Stimulated activated CD4-positive, alpha-beta T cell treated with anti-CD3 and anti-CD28 coated beads, TNF-alpha, amount 100 ng/mL, for 24 hours (primary cell): ENCODE measurements around the gene C1orf35.

Source experiments
- DNase-seq, 3 experiments: peaks; one replicate each; pipeline ENCODE4 v3.0.0-alpha.2; 2020; ENCODE audit warnings: low read depth in 3 of 3

C1orf35 gene

GRCh38 chr1:228102791-228103620, at the start of gene C1orf35:
C1orf35 (minus strand) TSS chr1:228103325; CDS start chr1:228103227, 98 bp downstream.
- DNase-seq, result peak; percentile 87 to 95 (median 94)

- no peak for DNase-seq
These were observed 49.8 kb upstream of the C1orf35 start for GRCh38 chr1:228152918-228153258.

- DNase-seq, result no peak
These were observed 49.2 kb upstream of the C1orf35 start for GRCh38 chr1:228152097-228152917.

GRCh38 chr1:228151180-228151925, 48.2 kb upstream of the C1orf35 start:
- DNase-seq, result no peak

GRCh38 chr1:228150461-228151179, 47.5 kb upstream of the C1orf35 start:
- no peak for DNase-seq

GRCh38 chr1:228150120-228150460, 47.0 kb upstream of the C1orf35 start:
- DNase-seq, result no peak

GRCh38 chr1:228149406-228150119, 46.4 kb upstream of the C1orf35 start, which contains the start of gene GJC2:
GJC2 (plus strand) TSS chr1:228149930; CDS start chr1:228157759, 7,829 bp downstream.
- no peak for DNase-seq

GRCh38 chr1:228148935-228149405, 45.8 kb upstream of the C1orf35 start:
- no peak for DNase-seq

- DNase-seq, result no peak
These were observed 45.2 kb upstream of the C1orf35 start for GRCh38 chr1:228148196-228148861.

- no peak for DNase-seq
These were observed 44.6 kb upstream of the C1orf35 start for GRCh38 chr1:228147768-228148167.

- DNase-seq, result no peak
These were observed 44.1 kb upstream of the C1orf35 start for GRCh38 chr1:228147151-228147693.

GRCh38 chr1:228146417-228147150, 43.5 kb upstream of the C1orf35 start:
- DNase-seq, result no peak

GRCh38 chr1:228145463-228146416, 42.6 kb upstream of the C1orf35 start:
- DNase-seq, result no peak

GRCh38 chr1:228144993-228145343, 41.8 kb upstream of the C1orf35 start:
- no peak for DNase-seq

GRCh38 chr1:228144193-228144992, 41.3 kb upstream of the C1orf35 start:
- no peak for DNase-seq

GRCh38 chr1:228143480-228144192, 40.5 kb upstream of the C1orf35 start:
- DNase-seq, result no peak

- DNase-seq, result no peak
These were observed 39.6 kb upstream of the C1orf35 start for GRCh38 chr1:228142701-228143136.
